BE2C (cell line): ENCODE measurements around the gene FSTL3.

Experiments
- DNase-seq: peaks from one replicate; pipeline ENCODE4 v3.0.0-alpha.2; 2020
- H3K27me3 ChIP-seq: fragments of 250-450 bp; sonication (Bioruptor Pico); 2 replicates; pipeline ENCODE4 v1.5.1; 2020; ENCODE audit warnings: mild to moderate bottlenecking
- H3K36me3 ChIP-seq: fragments of 250-450 bp; sonication (Bioruptor Pico); 2 replicates; pipeline ENCODE4 v1.5.1; 2020; ENCODE audit warnings: mild to moderate bottlenecking
- H3K4me1 ChIP-seq: fragments of 250-450 bp; sonication (Bioruptor Pico); 2 replicates; pipeline ENCODE4 v1.5.1; 2020
- H3K4me3 ChIP-seq: 2 replicates; pipeline ENCODE4 v1.5.1; 2011; ENCODE audit warnings: low read depth, low read length
- H3K9me3 ChIP-seq: fragments of 250-450 bp; sonication (Bioruptor Pico); 2 replicates; pipeline ENCODE4 v1.5.1; 2020
- TF ChIP-seq, protein P1 (sequence below): IDR thresholded peaks from 2 replicates; pipeline ENCODE4 v1.5.1; 2012; ENCODE audit warnings: mild to moderate bottlenecking, low read depth, low read length

FSTL3 gene

DNA sequence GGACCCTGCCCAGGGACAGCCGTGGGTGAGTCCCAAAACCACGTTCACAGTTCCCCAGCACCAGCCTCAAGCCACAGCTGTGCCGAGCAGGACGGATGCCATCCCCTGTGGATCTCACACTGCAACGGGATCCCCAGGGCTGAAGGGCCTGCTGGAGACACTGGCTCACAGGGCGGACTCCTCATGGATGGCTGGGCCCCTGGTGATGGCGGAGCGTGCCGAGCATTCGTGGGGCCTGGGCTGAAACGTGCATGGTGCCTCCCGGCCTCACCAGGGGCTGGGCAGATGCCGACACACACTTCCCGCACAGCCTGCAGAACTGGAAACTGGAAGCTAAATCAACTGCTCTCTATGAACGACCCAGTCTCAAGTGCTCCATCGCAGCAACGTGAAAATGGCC lies 22.8 kb upstream of the FSTL3 start:
- H3K36me3 ChIP-seq, result peaks cover 73% of the 10 kb centered on the region
- H3K4me1 ChIP-seq, result no peaks in the 10 kb centered on the region
- H3K27me3 ChIP-seq, result no peaks in the 10 kb centered on the region
- DNase-seq, result no peak
- no peak overlapping the region for H3K4me3 ChIP-seq
- H3K9me3 ChIP-seq, result no peaks in the 10 kb centered on the region
- TF ChIP-seq, protein P1, sequence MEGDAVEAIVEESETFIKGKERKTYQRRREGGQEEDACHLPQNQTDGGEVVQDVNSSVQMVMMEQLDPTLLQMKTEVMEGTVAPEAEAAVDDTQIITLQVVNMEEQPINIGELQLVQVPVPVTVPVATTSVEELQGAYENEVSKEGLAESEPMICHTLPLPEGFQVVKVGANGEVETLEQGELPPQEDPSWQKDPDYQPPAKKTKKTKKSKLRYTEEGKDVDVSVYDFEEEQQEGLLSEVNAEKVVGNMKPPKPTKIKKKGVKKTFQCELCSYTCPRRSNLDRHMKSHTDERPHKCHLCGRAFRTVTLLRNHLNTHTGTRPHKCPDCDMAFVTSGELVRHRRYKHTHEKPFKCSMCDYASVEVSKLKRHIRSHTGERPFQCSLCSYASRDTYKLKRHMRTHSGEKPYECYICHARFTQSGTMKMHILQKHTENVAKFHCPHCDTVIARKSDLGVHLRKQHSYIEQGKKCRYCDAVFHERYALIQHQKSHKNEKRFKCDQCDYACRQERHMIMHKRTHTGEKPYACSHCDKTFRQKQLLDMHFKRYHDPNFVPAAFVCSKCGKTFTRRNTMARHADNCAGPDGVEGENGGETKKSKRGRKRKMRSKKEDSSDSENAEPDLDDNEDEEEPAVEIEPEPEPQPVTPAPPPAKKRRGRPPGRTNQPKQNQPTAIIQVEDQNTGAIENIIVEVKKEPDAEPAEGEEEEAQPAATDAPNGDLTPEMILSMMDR, result no peak

DNA sequence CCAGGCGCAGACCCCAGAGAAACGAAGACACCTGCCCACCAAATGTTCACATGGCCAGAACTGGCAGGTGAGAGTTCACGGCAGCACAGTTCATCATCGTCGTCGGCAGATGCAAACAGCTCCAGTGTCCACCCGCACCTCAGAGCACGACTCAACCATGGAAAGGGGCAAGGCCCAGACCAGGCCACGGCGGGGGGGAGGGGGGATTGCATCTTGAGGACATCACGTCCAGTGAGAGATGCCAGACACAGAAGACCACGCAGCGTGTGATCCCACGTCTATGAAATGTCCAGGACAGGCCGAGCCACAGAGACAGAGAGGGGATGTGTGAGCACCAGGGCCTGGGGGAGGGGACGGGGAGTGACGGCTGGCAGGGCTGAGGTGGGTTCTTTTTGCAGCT lies 20.5 kb upstream of the FSTL3 start:
- peaks cover 64% of the 10 kb centered on the region for H3K36me3 ChIP-seq
- TF ChIP-seq, protein P1, result no peak
- DNase-seq, result no peak
- H3K4me3 ChIP-seq, result no peak overlapping the region
- no peaks in the 10 kb centered on the region for H3K27me3 ChIP-seq
- H3K9me3 ChIP-seq, result no peaks in the 10 kb centered on the region
- no peaks in the 10 kb centered on the region for H3K4me1 ChIP-seq

DNA sequence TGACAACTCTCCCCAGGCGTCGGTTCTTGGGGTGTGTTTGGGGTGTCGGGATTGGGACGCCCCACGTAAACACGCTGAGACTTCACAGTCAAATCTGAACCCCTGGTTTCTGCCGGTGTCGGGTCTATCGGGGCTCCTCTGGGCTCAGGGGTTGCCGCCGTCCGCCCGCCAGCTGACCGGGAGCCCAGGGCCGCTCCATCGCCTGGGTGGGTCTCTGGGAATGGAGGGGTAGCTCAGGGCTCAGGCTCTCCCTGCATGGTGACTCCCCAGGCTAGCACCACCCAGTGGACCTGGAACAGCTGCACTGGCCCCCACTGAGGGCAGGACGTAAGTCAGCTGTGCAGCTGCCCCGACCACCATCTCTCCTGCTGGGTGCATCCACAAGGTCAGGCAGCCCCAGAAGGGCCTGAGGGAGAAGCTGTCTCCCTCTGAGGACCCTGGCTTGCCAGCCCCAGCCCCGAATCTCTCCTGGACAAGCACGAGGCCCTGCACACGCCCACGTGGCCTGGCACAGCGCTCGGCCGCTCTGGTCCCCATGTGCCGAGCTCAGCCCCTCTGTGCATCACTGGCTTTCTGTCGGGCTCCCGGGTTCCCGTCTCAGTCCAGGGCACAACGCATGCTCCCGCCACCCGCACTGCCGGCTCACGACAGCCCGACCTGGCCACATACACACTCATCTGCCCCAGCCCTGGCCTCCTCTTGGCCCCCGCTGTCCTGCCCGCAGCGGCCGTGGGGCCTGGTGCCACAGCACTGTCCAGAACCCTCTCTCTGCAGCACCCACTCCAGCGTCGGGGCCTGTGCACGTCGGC lies 19.2 kb upstream of the FSTL3 start:
- no peak for DNase-seq
- H3K27me3 ChIP-seq, result no peaks in the 10 kb centered on the region
- no peaks in the 10 kb centered on the region for H3K4me1 ChIP-seq
- H3K4me3 ChIP-seq, result no peak overlapping the region
- H3K36me3 ChIP-seq, result peaks cover 53% of the 10 kb centered on the region
- TF ChIP-seq, protein P1, result no peak
- H3K9me3 ChIP-seq, result no peaks in the 10 kb centered on the region

DNA sequence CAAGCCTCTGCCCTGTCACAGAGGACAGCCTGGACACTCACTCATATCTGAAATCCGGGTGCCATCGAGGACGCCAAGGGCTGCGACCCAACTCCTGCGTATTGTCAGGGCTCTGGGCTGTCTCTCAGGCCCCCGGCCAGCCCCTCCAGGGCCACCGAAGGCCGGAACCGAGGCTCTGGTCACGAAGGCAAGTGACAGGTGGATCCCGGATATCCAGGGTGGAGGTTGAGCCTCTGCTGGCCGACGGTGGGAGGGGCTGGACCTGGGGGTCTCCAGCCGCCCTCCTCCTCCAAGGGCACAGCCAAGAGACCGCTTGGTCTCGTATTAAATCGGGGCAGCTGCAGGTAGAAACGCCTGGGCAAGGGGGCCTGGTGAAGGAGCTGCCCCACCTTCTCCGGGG lies 18.6 kb upstream of the FSTL3 start:
- no peak for DNase-seq
- no peaks in the 10 kb centered on the region for H3K4me1 ChIP-seq
- H3K9me3 ChIP-seq, result no peaks in the 10 kb centered on the region
- no peak overlapping the region for H3K4me3 ChIP-seq
- TF ChIP-seq, protein P1, result no peak
- H3K36me3 ChIP-seq, result peaks cover 53% of the 10 kb centered on the region
- H3K27me3 ChIP-seq, result no peaks in the 10 kb centered on the region; the same call in 1 of the 2 replicates

DNA sequence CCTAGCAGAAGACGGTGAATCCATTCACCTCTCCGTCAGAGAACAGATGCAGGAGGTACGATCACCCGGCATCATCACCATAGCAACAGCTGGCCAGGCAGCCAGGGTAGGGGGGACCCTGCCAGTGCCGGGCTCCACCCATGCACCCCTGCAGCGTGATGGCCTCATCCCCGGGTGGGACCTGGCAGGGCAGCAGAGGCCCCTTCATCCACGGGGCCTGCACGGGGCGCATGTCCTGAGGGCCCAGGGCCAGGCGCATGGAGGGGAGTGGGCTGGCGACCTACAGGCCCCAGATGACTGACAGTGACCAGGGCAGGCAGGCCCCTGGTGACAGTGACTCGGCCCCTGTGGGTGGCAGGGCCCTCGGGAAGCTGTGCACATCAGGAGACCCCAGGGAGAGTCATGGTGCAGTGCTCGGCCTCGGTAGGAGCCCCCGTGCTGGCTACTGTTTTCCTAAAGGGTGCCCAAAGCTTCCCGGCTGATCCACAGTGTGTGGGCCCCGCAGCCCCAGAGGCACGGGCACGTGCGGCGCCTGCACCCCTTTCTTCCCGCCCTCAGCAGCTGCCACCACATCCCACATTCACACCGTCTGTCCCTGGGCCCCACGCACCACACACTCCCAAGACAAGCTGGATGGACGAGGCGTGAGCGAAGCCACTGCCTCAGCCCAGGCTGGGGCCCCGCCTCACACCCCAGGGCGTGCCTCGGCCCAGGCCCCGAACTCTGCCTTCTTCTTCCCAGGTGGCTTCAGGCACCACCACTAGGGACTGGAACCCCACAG lies 17.9 kb upstream of the FSTL3 start:
- TF ChIP-seq, protein P1, result no peak
- Histone ChIP-seq H3K36me3 (peaks cover 49% of the 10 kb centered on the region), H3K4me3 (no peak overlapping the region), H3K9me3 (no peaks in the 10 kb centered on the region), H3K4me1 (no peaks in the 10 kb centered on the region), H3K27me3 (no peaks in the 10 kb centered on the region; the same call in 1 of the 2 replicates)
- DNase-seq, result no peak
